Prostate gland (tissue), 2 donors: ENCODE measurements around the gene TNRC6B.

Source experiments
- POLR2A ChIP-seq: fragments of 450-650 bp; IDR thresholded peaks from one replicate; pipeline ENCODE4 v1.6.1; 2016; ENCODE audit warnings: antibody characterized with exemption, mild to moderate bottlenecking
- TF ChIP-seq, protein P1 (sequence below), 4 experiments: fragments of 200-600 bp in 2 of 4; fragments of 450-650 bp in 2 of 4; sonication (generic) in 2 of 4; IDR thresholded peaks; 1 replicate in 3 of 4; 2 replicates in 1 of 4; pipeline ENCODE4 v1.5.1; 2016 to 2019; ENCODE audit warnings: antibody characterized with exemption in 4 of 4, mild to moderate bottlenecking in 2 of 4, moderate library complexity in 2 of 4

- TF ChIP-seq, protein P1, sequence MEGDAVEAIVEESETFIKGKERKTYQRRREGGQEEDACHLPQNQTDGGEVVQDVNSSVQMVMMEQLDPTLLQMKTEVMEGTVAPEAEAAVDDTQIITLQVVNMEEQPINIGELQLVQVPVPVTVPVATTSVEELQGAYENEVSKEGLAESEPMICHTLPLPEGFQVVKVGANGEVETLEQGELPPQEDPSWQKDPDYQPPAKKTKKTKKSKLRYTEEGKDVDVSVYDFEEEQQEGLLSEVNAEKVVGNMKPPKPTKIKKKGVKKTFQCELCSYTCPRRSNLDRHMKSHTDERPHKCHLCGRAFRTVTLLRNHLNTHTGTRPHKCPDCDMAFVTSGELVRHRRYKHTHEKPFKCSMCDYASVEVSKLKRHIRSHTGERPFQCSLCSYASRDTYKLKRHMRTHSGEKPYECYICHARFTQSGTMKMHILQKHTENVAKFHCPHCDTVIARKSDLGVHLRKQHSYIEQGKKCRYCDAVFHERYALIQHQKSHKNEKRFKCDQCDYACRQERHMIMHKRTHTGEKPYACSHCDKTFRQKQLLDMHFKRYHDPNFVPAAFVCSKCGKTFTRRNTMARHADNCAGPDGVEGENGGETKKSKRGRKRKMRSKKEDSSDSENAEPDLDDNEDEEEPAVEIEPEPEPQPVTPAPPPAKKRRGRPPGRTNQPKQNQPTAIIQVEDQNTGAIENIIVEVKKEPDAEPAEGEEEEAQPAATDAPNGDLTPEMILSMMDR (IDR thresholded peaks at IDR 0.05): no peak
- no peak for TF ChIP-seq POLR2A
These were observed 122.6 kb downstream of the TNRC6B start for GRCh38 chr22:40300316-40300715.
